LNCaP clone FGC (cell line): ENCODE measurements around the gene PLEKHA7.

Experiments used
- DNase-seq: peaks from one replicate; pipeline ENCODE4 v3.0.0-alpha.2; 2011; ENCODE audit warnings: low read depth
- H3K4me3 ChIP-seq: 2 replicates; pipeline ENCODE4 v1.5.1; 2011; ENCODE audit warnings: mild to moderate bottlenecking, low read depth, low read length, control low read depth
- TF ChIP-seq, protein P1 (sequence below): IDR thresholded peaks from 2 replicates; pipeline ENCODE4 v1.5.1; 2012; ENCODE audit warnings: mild to moderate bottlenecking; ENCODE audit not compliant: control insufficient read depth, insufficient read depth; ENCODE audit errors: extremely low read depth

The PLEKHA7 gene

DNA sequence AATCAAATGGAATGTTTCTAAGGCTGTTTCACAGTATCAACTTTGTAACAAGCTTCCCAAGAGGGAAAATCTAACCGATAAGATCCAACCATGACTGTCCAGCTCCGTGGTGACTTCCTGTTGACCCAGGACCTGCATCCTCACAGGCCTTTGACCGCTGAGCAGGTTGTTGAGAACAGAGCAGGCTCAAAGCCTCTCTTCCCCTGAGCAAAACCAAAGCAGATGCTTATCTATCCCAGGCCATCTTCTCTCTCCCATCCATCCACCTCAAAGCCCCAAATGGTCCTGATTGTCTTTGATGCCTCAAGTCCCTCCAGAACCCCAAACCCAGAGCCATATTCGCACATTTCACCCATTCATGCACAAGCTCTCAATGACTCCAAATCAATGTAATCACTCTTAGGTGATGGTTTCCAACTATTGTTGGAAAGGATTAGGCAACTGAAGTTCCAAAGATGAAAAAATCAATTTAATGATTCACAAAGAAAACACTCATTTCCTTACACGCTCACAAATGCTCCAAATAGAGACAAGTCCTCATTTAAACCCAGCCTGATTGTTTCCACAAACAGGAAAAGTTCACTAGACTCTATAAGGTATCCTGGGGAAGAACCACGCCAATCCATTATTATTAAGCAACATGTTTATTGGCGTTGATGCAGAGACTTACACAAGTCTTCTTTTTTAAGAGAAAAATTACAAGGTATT is 227.0 kb downstream of the PLEKHA7 start:
- no peak for DNase-seq
- H3K4me3 ChIP-seq: no peak overlapping the region
- TF ChIP-seq, protein P1, sequence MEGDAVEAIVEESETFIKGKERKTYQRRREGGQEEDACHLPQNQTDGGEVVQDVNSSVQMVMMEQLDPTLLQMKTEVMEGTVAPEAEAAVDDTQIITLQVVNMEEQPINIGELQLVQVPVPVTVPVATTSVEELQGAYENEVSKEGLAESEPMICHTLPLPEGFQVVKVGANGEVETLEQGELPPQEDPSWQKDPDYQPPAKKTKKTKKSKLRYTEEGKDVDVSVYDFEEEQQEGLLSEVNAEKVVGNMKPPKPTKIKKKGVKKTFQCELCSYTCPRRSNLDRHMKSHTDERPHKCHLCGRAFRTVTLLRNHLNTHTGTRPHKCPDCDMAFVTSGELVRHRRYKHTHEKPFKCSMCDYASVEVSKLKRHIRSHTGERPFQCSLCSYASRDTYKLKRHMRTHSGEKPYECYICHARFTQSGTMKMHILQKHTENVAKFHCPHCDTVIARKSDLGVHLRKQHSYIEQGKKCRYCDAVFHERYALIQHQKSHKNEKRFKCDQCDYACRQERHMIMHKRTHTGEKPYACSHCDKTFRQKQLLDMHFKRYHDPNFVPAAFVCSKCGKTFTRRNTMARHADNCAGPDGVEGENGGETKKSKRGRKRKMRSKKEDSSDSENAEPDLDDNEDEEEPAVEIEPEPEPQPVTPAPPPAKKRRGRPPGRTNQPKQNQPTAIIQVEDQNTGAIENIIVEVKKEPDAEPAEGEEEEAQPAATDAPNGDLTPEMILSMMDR: no peak

GRCh38 chr11:16786131-16786530 is 228.1 kb downstream of the PLEKHA7 start:
- TF ChIP-seq, protein P1: no peak
- H3K4me3 ChIP-seq: no peak overlapping the region
- no peak for DNase-seq

GRCh38 chr11:16785520-16786128 is 228.6 kb downstream of the PLEKHA7 start:
- TF ChIP-seq, protein P1: peak; percentile 84
- no peak for DNase-seq
- no peak overlapping the region for H3K4me3 ChIP-seq

DNA sequence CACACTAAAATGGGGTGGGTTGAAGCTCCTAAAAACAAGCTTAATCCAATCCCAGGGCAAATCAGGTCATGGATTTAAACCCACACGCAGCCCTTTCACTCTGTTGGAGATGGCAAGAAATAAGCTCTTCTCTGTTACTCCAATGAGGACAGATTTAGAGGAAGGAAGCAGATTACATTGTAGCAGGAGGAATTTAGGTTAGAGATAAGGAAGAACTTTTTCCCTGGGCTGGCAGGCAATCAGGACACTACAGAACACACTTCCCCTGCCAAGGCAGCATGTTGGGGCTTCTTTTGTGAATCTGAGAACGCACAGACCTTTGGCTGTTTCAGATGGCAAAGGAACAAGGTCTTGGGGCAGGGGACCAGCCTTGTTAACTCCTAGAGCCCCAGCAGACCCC is 229.5 kb downstream of the PLEKHA7 start:
- no peak for DNase-seq

GRCh38 chr11:16784097-16784496 is 230.1 kb downstream of the PLEKHA7 start:
- no peak overlapping the region for H3K4me3 ChIP-seq
- DNase-seq: no peak
- TF ChIP-seq, protein P1: no peak

More for the DNA sequence above, 229.5 kb downstream of the PLEKHA7 start:
- TF ChIP-seq, protein P1: no peak
- no peak overlapping the region for H3K4me3 ChIP-seq

GRCh38 chr11:16783321-16783801 is 230.9 kb downstream of the PLEKHA7 start:
- TF ChIP-seq, protein P1: no peak
- H3K4me3 ChIP-seq: no peak overlapping the region
- DNase-seq: no peak
